IMR-90 (cell line): ENCODE data around the gene GPR153. TPM values are rescaled to one million over a fixed set of nuclear protein-coding genes. Genes with fewer than 3 reads are reported as not detected.

ENCODE experiments used
- ATAC-seq: fragments of 200-7000 bp; cut with Tn5 transposase; 2 replicates; pipeline ENCODE4 v1.9.1; 2020; ENCODE audit warnings: low read depth, mild to moderate bottlenecking, moderate library complexity
- BruUV-seq: library from RNA; stranded (reverse); fragments of 400-500 nt; replicated peaks from 2 replicates; lab custom pipeline; 2021; lab: Mats Ljungman, UMichigan
- CTCF ChIA-PET: fragments of 300-600 bp; formaldehyde crosslinking; extraction: SDS; loops from one replicate; lab custom pipeline; 2021; ENCODE audit warnings: antibody characterized with exemption; lab: Yijun Ruan, JAX
- POLR2A ChIA-PET: fragments of 300-600 bp; sonication (Branson Sonifier 250); formaldehyde crosslinking; loops from one replicate; lab custom pipeline; 2022; ENCODE audit warnings: antibody characterized with exemption; ENCODE audit not compliant: unreplicated experiment; lab: Charles Lee
- DNase-seq: peaks from one replicate; pipeline ENCODE4 v3.0.0; 2013
- H2AFZ ChIP-seq: replicated peaks from 2 replicates; pipeline ENCODE3; 2013; ENCODE audit warnings: low read length, mild to moderate bottlenecking; ENCODE audit not compliant: poor library complexity
- H2AK5ac ChIP-seq: 2 replicates; pipeline ENCODE4 v1.6.1; 2013; ENCODE audit warnings: low read depth, low read length, inconsistent platforms
- H2AK9ac ChIP-seq: replicated peaks from 2 replicates; pipeline ENCODE3; 2013; ENCODE audit warnings: mild to moderate bottlenecking, low read depth, low read length, moderate library complexity; ENCODE audit not compliant: poor library complexity
- H2BK120ac ChIP-seq: 2 replicates; pipeline ENCODE4 v1.6.1; 2013; ENCODE audit warnings: low read depth, low read length, inconsistent platforms
- H2BK15ac ChIP-seq: 3 replicates; pipeline ENCODE4 v1.6.1; 2013; ENCODE audit warnings: low read depth, low read length, inconsistent platforms
- H2BK20ac ChIP-seq: 2 replicates; pipeline ENCODE4 v1.6.1; 2013; ENCODE audit warnings: low read depth, mild to moderate bottlenecking, inconsistent platforms, low read length, moderate library complexity
- H2BK5ac ChIP-seq: 2 replicates; pipeline ENCODE4 v1.6.1; 2013; ENCODE audit warnings: mild to moderate bottlenecking, low read depth, low read length, inconsistent platforms; ENCODE audit not compliant: poor library complexity, severe bottlenecking
- H3K14ac ChIP-seq: replicated peaks from 2 replicates; pipeline ENCODE4 v1.6.1; 2013; ENCODE audit warnings: low read depth, low read length, inconsistent platforms
- H3K18ac ChIP-seq: 2 replicates; pipeline ENCODE4 v1.6.1; 2013; ENCODE audit warnings: low read depth, low read length, control low read depth
- H3K23ac ChIP-seq: 2 replicates; pipeline ENCODE4 v1.6.1; 2013; ENCODE audit warnings: low read depth, low read length, inconsistent platforms
- H3K27ac ChIP-seq: 2 replicates; pipeline ENCODE4 v1.5.1; 2013; ENCODE audit warnings: mild to moderate bottlenecking, control low read depth, low read length; ENCODE audit not compliant: insufficient read depth
- H3K27me3 ChIP-seq: 2 replicates; pipeline ENCODE4 v1.6.1; 2013; ENCODE audit warnings: low read length; ENCODE audit not compliant: control insufficient read depth, insufficient read depth
- H3K36me3 ChIP-seq: 2 replicates; pipeline ENCODE4 v1.6.1; 2013; ENCODE audit warnings: low read length, mixed read lengths; ENCODE audit not compliant: control insufficient read depth, insufficient read depth
- H3K4ac ChIP-seq: 2 replicates; pipeline ENCODE4 v1.6.1; 2013; ENCODE audit warnings: low read depth, low read length, inconsistent platforms
- H3K4me1 ChIP-seq: 2 replicates; pipeline ENCODE4 v1.6.1; 2013; ENCODE audit warnings: low read length, mixed read lengths; ENCODE audit not compliant: control insufficient read depth, insufficient read depth
- H3K4me2 ChIP-seq: 2 replicates; pipeline ENCODE4 v1.6.1; 2013; ENCODE audit warnings: low read depth, mild to moderate bottlenecking, control low read depth, low read length, moderate library complexity
- H3K4me3 ChIP-seq: 2 replicates; pipeline ENCODE4 v1.5.1; 2013; ENCODE audit warnings: low read depth, mild to moderate bottlenecking, control low read depth, low read length, moderate library complexity; ENCODE audit not compliant: insufficient read depth
- H3K56ac ChIP-seq: 2 replicates; pipeline ENCODE4 v1.6.1; 2013; ENCODE audit warnings: low read length, inconsistent platforms; ENCODE audit not compliant: insufficient read depth; ENCODE audit errors: extremely low read depth
- H3K79me1 ChIP-seq, 2 experiments: 2 replicates each; pipeline ENCODE4 v1.6.1; 2013; ENCODE audit warnings: low read length in 2 of 2, inconsistent platforms in 1 of 2, low read depth in 1 of 2
- H3K9ac ChIP-seq: 2 replicates; pipeline ENCODE4 v1.6.1; 2013; ENCODE audit warnings: low read depth, low read length, control low read depth
- H3K9me1 ChIP-seq: 2 replicates; pipeline ENCODE4 v1.6.1; 2013; ENCODE audit warnings: low read length, inconsistent platforms; ENCODE audit not compliant: insufficient read depth
- H3K9me3 ChIP-seq: 2 replicates; pipeline ENCODE4 v1.6.1; 2013; ENCODE audit warnings: low read length; ENCODE audit not compliant: control insufficient read depth, insufficient read depth
- H4K20me1 ChIP-seq: 2 replicates; pipeline ENCODE4 v1.6.1; 2013; ENCODE audit warnings: low read length, inconsistent platforms; ENCODE audit not compliant: insufficient read depth
- H4K5ac ChIP-seq: 2 replicates; pipeline ENCODE4 v1.6.1; 2013; ENCODE audit warnings: mild to moderate bottlenecking, low read depth, low read length, control low read depth
- H4K8ac ChIP-seq, 2 experiments: 2 replicates each; pipeline ENCODE4 v1.6.1; 2013; ENCODE audit warnings: low read depth in 2 of 2, low read length in 2 of 2, control low read depth in 1 of 2, inconsistent platforms in 1 of 2
- H4K91ac ChIP-seq: 2 replicates; pipeline ENCODE4 v1.6.1; 2013; ENCODE audit warnings: low read depth, low read length, inconsistent platforms; ENCODE audit not compliant: insufficient read depth
- BHLHE40 ChIP-seq: fragments of 150-350 bp; IDR thresholded peaks from 2 replicates; pipeline ENCODE4 v1.6.1; 2016; ENCODE audit warnings: mild to moderate bottlenecking, low read depth, low read length
- CEBPB ChIP-seq: IDR thresholded peaks from 2 replicates; pipeline ENCODE4 v1.6.1; 2012; ENCODE audit warnings: low read depth, low read length, improper control_type of control experiment
- CHD1 ChIP-seq: IDR thresholded peaks from 2 replicates; pipeline ENCODE4 v1.6.1; 2012; ENCODE audit warnings: low read depth, low read length, improper control_type of control experiment
- CTCF ChIP-seq: conservative IDR thresholded peaks from 2 replicates; pipeline ENCODE4 v1.5.1; 2012; ENCODE audit warnings: mild to moderate bottlenecking, low read depth, low read length, improper control_type of control experiment
- FOS ChIP-seq: fragments of 150-350 bp; IDR thresholded peaks from 2 replicates; pipeline ENCODE4 v1.6.1; 2016; ENCODE audit warnings: low read depth, low read length
- MAFK ChIP-seq: IDR thresholded peaks from 2 replicates; pipeline ENCODE4 v1.6.1; 2012; ENCODE audit warnings: low read depth, low read length, improper control_type of control experiment
- MAZ ChIP-seq: IDR thresholded peaks from 2 replicates; pipeline ENCODE4 v1.6.1; 2012; ENCODE audit warnings: low read depth, mild to moderate bottlenecking, low read length, improper control_type of control experiment, moderate library complexity, borderline replicate concordance
- MXI1 ChIP-seq: IDR thresholded peaks from 2 replicates; pipeline ENCODE4 v1.6.1; 2012; ENCODE audit warnings: low read depth, mild to moderate bottlenecking, low read length, moderate library complexity, borderline replicate concordance
- NFE2L2 ChIP-seq: fragments of 150-350 bp; IDR thresholded peaks from 2 replicates; pipeline ENCODE4 v1.6.1; 2016; ENCODE audit warnings: low read depth, mild to moderate bottlenecking, low read length
- POLR2A ChIP-seq: IDR thresholded peaks from 2 replicates; pipeline ENCODE4 v1.6.1; 2012; ENCODE audit warnings: mild to moderate bottlenecking, low read depth, low read length
- RAD21 ChIP-seq: IDR thresholded peaks from 2 replicates; pipeline ENCODE4 v1.6.1; 2012; ENCODE audit warnings: low read length, improper control_type of control experiment
- RCOR1 ChIP-seq: IDR thresholded peaks from 2 replicates; pipeline ENCODE4 v1.6.1; 2012; ENCODE audit warnings: mild to moderate bottlenecking, low read length, improper control_type of control experiment; ENCODE audit not compliant: insufficient replicate concordance
- RFX5 ChIP-seq: IDR thresholded peaks from 2 replicates; pipeline ENCODE4 v1.8.0; 2012; ENCODE audit warnings: low read depth, mild to moderate bottlenecking, low read length, moderate library complexity
- SMC3 ChIP-seq: fragments of 150-350 bp; IDR thresholded peaks from 2 replicates; pipeline ENCODE4 v1.6.1; 2016; ENCODE audit warnings: low read depth, mild to moderate bottlenecking, antibody characterized with exemption, low read length, moderate library complexity
- WGBS, 2 experiments: methylation state at CpG; one replicate each; pipeline versions ENCODE4 v1.1.5 to v1.1.7; 2013; ENCODE audit warnings: missing lambda C conversion rate in 2 of 2; ENCODE audit not compliant: insufficient read length in 1 of 2; ENCODE audit errors: extremely low coverage in 2 of 2; 5-methylcytosine and 5-hydroxymethylcytosine counted together
- dilution Hi-C: fragments of 300-500 bp; cut with HindIII; formaldehyde crosslinking; loops from one replicate; pipeline ENCODE4 v1.14.3; 2018; ENCODE audit warnings: low sequenced_read_pairs; ENCODE audit not compliant: unreplicated experiment
- in situ Hi-C: fragments of 300-500 bp; cut with MboI; formaldehyde crosslinking; loops from 3 replicates; pipeline ENCODE4 v1.14.3; 2019; ENCODE audit warnings: low sequenced_read_pairs, inconsistent platforms, mixed read lengths
- intact Hi-C: fragments of 100-400 bp; cut with micrococcal nuclease; formaldehyde crosslinking; loops from 2 replicates; pipeline ENCODE4 v1.10.0; 2022
- polyA plus RNA-seq, 3 experiments: library from polyadenylated mRNA; depleted of rRNA; stranded (reverse); fragments of >200 nt; gene quantifications; 2 replicates each; pipeline ENCODE4 v1.2.3, GENCODE V29; 2012; ENCODE audit warnings: low replicate concordance in 1 of 3
- total RNA-seq: library from RNA; depleted of rRNA; stranded (reverse); fragments of >200 nt; gene quantifications from 2 replicates; pipeline ENCODE4 v1.2.3, GENCODE V29; 2012
- TF ChIP-seq, protein P1 (sequence below): fragments of 150-350 bp; IDR thresholded peaks from 2 replicates; pipeline ENCODE4 v1.6.1; 2017; ENCODE audit warnings: mild to moderate bottlenecking, antibody characterized with exemption, low read length, low read depth
- TF ChIP-seq, protein P2 (sequence below): fragments of 150-350 bp; IDR thresholded peaks from 2 replicates; pipeline ENCODE4 v1.6.1; 2016; ENCODE audit warnings: low read depth, mild to moderate bottlenecking, low read length, moderate library complexity, borderline replicate concordance

Gene GPR153
- total and polyA plus RNA-seq, 2 of the 4 experiments (the other 2 are of a cell fraction): 1.8 to 5.2 TPM

DNA sequence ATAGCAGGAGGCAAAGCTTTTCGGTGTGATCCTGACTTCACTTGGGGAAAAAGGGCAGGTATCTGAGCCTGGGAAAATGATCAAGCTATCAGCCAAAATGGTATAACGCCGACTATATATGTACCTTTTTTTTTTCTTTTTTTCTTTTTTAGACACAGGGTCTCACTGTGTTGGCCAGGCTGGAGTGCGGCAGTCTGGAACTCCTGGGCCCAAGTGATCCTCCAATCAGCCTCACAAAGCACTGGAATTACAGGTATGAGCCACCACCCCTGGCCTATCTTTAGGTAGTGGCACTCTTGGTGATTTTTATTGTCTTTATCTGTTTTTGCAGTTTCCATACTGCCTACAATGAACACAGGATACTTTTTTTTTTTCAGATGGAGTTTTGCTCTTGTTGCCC is 23.8 kb downstream of the GPR153 start:
- no peak overlapping the region for H3K14ac ChIP-seq

More for the DNA sequence above, 23.8 kb downstream of the GPR153 start:
- no peak overlapping the region for H3K4me2 ChIP-seq
- H3K56ac ChIP-seq: no peak overlapping the region
- no peak overlapping the region for H3K18ac ChIP-seq
- DNase-seq: no peak
- peaks cover 4% of the 10 kb centered on the region; the same call in 1 of the 2 replicates for H3K4me1 ChIP-seq
- H3K4me3 ChIP-seq: no peak overlapping the region
- in situ Hi-C loops: no loop called here
- H3K27me3 ChIP-seq: peaks cover 29% of the 10 kb centered on the region
- no peak overlapping the region for H2AFZ ChIP-seq
- no peak overlapping the region for H2BK15ac ChIP-seq
- no peak overlapping the region for H2BK120ac ChIP-seq
- no peak for ATAC-seq
- H3K9me3 ChIP-seq: no peaks in the 10 kb centered on the region
- intact Hi-C loops: no loop called here
- no peak overlapping the region for H4K5ac ChIP-seq
- no peak overlapping the region for H3K9ac ChIP-seq
- H3K27ac ChIP-seq: no peak overlapping the region
- ChIA-PET POLR2A (no interaction called here), CTCF (no interaction called here)
- H4K8ac ChIP-seq: no peak overlapping the region
- H3K36me3 ChIP-seq: peaks cover 5% of the 10 kb centered on the region
- H3K23ac ChIP-seq: no peak overlapping the region
- H4K20me1 ChIP-seq: peaks cover 4% of the 10 kb centered on the region; the same call in 1 of the 2 replicates
- no peak overlapping the region for H2AK5ac ChIP-seq
- no peak overlapping the region for H3K4ac ChIP-seq
- no peak overlapping the region for H2AK9ac ChIP-seq
- no peak overlapping the region for H2BK20ac ChIP-seq
- no TSS peak for BruUV-seq
- H3K79me1 ChIP-seq: peaks cover 18 to 25% of the 10 kb centered on the region in 2 experiments
- WGBS, 2 experiments: no CpG with 5 or more reads among the region's 4 CpGs
- no peak for TF ChIP-seq CEBPB
- TF ChIP-seq NFE2L2: no peak
- no peak for TF ChIP-seq BHLHE40
- TF ChIP-seq CHD1: no peak
- TF ChIP-seq MXI1: no peak
- TF ChIP-seq MAZ: no peak
- TF ChIP-seq MAFK: no peak
- no peak for TF ChIP-seq FOS
- TF ChIP-seq RAD21: no peak
- TF ChIP-seq, protein P1, sequence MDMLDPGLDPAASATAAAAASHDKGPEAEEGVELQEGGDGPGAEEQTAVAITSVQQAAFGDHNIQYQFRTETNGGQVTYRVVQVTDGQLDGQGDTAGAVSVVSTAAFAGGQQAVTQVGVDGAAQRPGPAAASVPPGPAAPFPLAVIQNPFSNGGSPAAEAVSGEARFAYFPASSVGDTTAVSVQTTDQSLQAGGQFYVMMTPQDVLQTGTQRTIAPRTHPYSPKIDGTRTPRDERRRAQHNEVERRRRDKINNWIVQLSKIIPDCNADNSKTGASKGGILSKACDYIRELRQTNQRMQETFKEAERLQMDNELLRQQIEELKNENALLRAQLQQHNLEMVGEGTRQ: no peak
- TF ChIP-seq CTCF: no peak
- TF ChIP-seq, protein P2, sequence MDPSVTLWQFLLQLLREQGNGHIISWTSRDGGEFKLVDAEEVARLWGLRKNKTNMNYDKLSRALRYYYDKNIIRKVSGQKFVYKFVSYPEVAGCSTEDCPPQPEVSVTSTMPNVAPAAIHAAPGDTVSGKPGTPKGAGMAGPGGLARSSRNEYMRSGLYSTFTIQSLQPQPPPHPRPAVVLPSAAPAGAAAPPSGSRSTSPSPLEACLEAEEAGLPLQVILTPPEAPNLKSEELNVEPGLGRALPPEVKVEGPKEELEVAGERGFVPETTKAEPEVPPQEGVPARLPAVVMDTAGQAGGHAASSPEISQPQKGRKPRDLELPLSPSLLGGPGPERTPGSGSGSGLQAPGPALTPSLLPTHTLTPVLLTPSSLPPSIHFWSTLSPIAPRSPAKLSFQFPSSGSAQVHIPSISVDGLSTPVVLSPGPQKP: no peak
- TF ChIP-seq RFX5: no peak
- TF ChIP-seq POLR2A: no peak
- TF ChIP-seq RCOR1: no peak
- no peak for TF ChIP-seq SMC3
- H3K9me1 ChIP-seq: no peaks in the 10 kb centered on the region; the same call in 1 of the 2 replicates
- dilution Hi-C loops: no loop called here
- H4K91ac ChIP-seq: no peak overlapping the region
- H2BK5ac ChIP-seq: no peak overlapping the region
